GM21786 (cell line): ENCODE data around the gene MAP4.
"Not testable (repeated sequence)": the region's sequence is repeated elsewhere in the genome, so short reads cannot be mapped to it uniquely, and the experiment has no call there.

ENCODE experiments used
- ATAC-seq: cut with Tn5 transposase; IDR thresholded peaks from one replicate; pipeline ENCODE4 v1.9.1; 2021; ENCODE audit not compliant: unreplicated experiment

Gene MAP4

DNA sequence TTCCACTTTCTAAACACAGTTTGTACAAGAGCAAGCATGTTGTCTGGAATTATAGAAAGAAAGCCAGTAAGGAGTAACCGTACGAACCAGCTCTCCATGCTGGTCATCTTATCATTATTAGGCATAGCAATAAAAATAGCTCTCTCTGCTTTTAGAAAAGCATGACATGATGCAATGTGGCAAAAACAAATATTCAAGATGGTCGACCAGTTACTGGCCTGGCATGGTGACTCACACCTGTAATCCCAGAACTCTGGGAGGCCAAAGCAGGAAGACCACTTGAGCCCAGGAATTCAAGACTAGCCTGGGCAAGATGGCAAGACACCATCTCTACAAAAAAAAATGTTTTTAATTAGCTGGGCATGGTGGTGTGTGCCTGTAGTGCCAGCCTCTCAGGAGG, 2.6 kb upstream of the MAP4 start:
- no peak for ATAC-seq

DNA sequence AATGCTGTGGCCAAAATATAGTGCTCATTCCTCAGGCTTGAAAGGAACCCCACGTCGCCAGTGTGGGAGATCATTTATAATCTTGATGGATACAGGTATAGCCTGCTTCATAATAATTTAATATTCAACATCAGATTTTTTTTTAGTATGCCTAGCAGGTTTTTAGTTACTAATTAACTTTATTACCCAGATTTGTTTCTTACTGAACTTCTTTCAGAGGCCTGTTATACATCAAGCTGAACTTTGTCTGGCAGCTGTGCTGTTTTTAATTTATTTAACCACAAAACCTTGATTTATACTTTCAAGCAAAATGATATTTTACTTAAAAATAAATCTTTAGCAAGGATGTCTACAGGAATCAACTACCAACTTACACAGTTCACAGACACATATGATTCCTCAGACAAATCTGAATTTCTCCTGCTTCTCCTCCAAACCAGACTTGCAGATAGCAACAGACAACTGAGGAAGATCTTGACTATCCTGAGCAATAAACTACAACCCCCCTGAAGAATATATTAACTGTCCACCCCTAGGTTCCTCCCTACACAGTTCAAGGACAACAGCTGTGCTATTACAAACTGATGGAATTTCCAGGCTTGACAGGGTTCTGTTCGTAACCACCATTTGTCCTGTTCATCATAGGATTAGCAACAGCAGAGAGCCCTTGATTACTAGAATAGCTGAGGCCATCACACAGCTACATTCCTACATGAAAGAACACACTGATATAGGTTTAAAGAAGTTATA, 610 bp downstream of the MAP4 start:
- no peak for ATAC-seq

DNA sequence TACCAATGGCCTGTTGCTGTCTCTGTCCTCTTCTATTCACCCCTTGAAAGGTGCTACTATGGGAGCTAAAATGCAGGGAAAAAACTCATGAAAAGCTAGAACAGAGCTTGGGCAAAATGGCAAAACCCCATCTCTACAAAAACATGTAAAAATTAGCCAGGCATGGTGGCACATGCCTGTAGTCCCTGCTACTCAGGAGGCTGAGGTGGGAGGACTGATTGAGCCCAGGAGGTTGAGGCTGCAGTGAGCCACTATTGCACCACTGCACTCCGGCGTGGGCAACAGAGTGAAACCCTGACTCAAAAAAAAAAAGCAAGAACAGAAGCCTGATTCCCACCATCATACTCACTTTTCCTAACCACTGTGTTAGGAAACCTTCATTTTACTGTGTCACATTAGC, 1.9 kb downstream of the MAP4 start:
- no peak for ATAC-seq

- no peak for ATAC-seq
Observed at GRCh38 chr3:48013288-48013980, 2.8 kb downstream of the MAP4 start.

DNA sequence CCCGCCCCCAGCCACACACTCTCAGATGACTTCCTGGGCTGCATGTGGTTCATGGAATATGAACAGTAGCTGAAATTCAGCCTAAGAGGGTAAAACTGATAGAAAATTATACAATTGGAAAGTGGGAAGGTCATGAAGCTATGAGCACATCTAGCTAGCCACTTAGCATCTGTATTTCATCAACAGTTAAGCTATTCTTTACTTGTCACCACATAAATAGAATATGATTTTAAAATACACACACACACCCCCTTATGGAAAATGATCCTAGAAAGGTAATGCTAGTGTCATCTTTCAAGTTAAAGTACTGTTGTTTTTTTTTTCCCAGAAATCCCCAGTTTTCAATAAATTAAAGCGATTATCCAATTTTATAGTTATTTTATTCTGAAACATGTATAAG, 3.6 kb downstream of the MAP4 start:
- no peak for ATAC-seq

GRCh38 chr3:48008066-48008465, 8.2 kb downstream of the MAP4 start:
- ATAC-seq: not testable (repeated sequence)

DNA sequence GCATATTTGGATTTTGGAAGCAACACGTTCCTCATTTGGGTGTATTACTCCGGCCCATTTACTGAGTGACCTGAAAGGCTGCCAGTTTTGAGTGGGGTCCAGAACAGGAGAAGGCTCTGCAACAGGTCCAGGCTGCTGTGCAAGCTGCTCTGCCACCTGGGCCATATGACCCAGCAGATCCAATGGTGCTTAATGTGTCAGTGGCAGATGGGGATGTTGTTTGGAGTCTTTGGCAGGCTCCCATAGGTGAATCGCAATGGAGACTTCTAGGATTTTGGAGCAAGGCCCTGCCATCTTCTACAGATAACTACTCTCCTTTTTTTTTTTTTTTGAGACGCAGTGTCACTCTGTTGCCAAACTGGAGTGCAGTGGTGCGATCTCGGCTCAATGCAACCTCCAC, 8.9 kb downstream of the MAP4 start:
- ATAC-seq: not testable (repeated sequence)

DNA sequence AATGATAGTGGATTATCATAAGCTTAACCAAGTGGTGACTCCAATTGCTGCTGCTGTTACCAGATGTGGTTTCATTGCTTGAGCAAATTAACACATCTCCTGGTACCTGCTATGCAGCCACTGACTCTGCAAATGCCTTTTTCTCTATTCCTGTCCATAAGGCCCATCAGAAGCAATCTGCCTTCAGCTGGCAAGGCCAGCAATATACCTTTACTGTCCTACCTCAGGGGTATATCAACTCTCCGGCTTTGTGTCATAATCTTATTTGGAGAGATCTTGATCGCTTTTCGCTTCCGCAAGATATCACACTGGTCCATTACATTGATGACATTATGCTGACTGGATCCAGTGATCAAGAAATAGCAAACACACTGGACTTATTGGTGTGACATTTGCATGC, 9.4 kb downstream of the MAP4 start:
- ATAC-seq: not testable (repeated sequence)

GRCh38 chr3:48004694-48005093, 11.5 kb downstream of the MAP4 start:
- ATAC-seq: no peak

DNA sequence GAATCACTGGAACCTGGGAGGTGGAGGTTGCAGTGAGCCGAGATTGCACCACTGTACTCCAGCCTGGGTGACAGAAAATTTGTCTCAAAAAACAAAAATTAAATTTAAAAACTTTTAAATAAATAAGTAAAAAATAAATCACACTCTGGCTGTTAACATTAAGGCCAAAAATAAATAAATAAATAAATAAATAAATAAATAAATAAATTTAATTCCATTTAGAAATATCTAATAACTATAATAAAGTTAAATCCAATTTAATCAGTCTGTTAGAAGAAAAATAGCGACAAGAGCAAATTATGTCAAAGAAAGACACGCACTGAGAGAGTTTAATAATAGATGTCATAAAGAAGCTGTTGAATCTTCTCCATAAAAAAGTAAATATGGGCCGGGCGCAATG, 13.4 kb downstream of the MAP4 start:
- ATAC-seq: no peak

GRCh38 chr3:48001991-48002390, 14.2 kb downstream of the MAP4 start:
- no peak for ATAC-seq

DNA sequence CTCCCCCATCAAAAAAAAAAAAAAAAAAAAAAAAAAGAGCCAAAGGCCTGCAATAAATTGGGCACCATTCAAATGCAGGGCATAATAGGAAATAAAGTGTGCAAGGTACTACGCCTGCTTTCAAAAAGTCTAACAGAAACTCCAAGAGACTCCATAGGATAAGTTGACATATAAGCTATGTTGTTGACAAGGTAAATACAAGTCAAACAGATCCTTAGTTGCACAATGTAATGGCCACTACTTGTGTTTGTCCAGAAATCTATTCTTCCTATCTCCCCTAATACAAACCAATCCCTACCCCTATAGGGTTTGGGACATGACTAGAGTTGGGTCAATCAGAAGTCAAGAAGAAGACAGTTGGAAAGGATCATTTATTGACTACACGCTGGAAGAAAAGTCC, 16.0 kb downstream of the MAP4 start:
- ATAC-seq: no peak

DNA sequence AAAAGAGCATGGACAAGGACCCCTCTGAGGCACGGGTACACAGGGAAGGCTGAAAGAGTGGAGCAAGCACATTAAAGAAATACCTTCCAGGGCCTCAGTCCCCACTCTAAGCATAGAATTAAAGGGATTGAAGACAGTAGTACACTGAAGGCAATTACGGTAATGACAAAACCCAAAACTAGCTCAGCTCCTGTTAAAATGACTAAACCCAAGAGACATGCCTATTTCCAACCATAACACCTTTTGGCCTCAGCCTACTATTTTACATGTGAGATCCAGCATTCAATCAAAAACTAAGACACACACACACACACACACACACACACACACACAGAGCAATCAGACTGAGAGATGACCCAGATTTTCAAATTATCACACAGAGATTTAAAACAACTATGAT, 19.8 kb downstream of the MAP4 start:
- no peak for ATAC-seq

DNA sequence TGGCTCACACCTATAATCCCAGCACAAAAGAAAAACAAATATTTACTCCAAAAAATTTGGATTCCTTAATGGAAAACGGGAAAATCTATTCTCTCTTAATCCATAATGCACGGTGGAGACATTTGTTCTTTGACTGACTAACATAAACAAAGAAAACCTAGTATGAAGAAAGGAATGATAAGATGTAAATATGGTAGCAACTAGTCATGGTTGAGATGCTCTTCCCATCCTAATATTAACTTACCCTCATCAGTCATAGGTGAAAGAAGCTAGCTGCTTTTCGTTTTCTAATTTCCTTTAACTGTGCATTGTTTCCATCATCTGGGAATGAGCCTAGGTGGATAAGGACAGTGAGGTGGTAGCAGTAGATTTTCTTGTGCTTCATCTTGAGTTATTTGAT, 22.0 kb downstream of the MAP4 start:
- no peak for ATAC-seq

- ATAC-seq: no peak
Observed at GRCh38 chr3:47991341-47991740, 24.9 kb downstream of the MAP4 start.

GRCh38 chr3:47989981-47990440, 26.2 kb downstream of the MAP4 start:
- no peak for ATAC-seq

DNA sequence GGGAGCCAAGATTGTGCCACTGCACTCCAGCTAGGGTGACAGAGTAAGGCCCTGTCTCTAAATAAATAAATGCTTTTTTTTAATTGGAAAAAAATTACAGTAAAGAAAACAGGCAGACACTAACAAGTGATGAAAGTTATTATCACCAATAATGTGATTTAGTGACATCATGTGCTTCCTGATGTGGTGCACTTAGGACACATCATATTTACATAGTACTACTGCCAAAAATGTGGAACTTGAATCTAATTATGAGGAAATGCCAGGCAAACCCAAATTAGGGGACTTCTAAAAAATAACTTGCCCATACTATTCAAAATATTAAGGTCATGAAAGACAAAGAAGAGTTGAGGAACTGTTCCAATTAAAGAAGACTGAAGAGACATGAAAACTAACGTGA, 30.8 kb downstream of the MAP4 start:
- ATAC-seq: no peak

GRCh38 chr3:47984075-47984728, 32.0 kb downstream of the MAP4 start:
- no peak for ATAC-seq

DNA sequence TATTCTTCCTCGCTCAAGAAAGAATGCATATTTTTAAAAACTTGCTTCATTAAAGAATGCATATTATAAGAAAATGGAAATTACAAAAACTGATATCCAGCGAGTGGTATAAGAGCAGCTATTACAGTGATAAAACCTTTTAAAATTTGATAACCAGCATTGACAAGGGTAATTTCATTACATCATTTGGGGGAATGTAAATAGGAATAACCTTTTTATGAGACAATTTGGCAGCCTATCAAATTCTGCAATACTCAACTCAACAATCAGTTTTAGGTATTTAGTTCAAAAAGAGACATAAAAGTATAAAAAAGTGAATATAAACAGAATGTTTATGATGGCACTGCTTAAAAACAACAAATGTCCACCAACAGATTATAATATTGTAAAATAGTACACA, 35.4 kb downstream of the MAP4 start:
- no peak for ATAC-seq

- ATAC-seq: no peak
Observed at GRCh38 chr3:47979070-47979469, 37.1 kb downstream of the MAP4 start.

DNA sequence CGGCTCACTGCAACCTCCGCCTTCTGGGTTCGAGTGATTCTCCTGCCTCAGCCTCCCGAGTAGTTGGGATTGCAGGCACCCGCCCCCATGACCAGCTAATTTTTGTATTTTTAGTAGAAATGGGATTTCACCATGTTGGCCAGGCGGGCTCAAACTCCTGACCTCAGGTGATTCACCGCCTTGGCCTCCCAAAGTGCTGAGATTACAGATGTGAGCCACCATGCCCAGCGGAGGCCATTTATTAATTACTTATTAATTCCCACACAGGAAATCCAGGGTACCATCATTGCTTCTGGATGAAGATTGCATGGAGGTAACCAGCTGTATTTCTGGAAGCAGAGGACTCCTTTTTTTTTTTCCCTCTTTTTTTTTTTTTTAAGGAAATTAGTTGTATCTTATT, 37.8 kb downstream of the MAP4 start:
- ATAC-seq: no peak

- no peak for ATAC-seq
Observed at GRCh38 chr3:47976135-47976732, 40.0 kb downstream of the MAP4 start.
